HG03135 (cell line): ENCODE results near the gene NAP1L1.
"Not testable (repeated sequence)": the region's sequence is repeated elsewhere in the genome, so short reads cannot be mapped to it uniquely, and the experiment has no call there.

Experiments
- ATAC-seq: cut with Tn5 transposase; IDR thresholded peaks from one replicate; pipeline ENCODE4 v1.9.1; 2021; ENCODE audit warnings: mild to moderate bottlenecking, moderate library complexity; ENCODE audit not compliant: unreplicated experiment

The NAP1L1 gene

GRCh38 chr12:75994069-75994740 is 90.3 kb downstream of the NAP1L1 start:
- no peak for ATAC-seq

DNA sequence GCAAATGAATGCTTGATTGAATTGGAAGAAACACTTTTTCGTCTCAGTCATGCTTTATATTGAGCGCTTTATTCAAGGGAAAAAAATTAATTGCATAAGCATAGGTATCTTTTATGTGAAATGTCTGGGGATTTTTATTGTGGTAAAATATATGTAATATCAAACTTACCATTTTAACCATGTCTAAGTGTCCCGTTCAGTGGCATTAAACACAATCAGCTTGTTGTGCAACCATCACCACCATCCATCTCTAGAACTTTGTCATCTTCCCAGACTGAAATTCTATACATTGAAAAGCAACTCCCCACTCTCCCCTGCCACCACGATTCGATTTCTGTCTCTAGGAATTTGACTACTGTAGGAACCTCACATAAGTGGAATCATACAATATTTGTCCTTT is 92.7 kb downstream of the NAP1L1 start:
- ATAC-seq = no peak

- ATAC-seq = no peak
These were observed 94.1 kb downstream of the NAP1L1 start for GRCh38 chr12:75990189-75990912.

DNA sequence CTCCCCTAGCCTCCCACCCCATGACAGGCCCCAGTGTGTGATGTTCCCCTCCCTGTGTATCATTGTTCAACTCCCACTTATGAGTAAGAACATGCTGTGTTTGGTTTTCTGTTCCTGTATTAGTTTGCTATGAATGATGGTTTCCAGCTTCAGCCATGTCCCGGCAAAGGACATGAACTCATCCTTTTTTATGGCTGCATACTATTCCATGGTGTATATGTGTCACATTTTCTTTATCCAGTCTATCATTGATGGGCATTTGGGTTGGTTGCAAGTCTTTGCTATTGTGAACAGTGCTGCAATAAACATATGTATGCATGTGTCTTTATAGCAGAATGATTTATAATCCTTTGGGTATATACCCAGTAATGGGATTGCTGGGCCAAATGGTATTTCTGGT is 96.8 kb downstream of the NAP1L1 start:
- not testable (repeated sequence) for ATAC-seq
